ENCODE measurements around the gene MANBA.

DNA sequence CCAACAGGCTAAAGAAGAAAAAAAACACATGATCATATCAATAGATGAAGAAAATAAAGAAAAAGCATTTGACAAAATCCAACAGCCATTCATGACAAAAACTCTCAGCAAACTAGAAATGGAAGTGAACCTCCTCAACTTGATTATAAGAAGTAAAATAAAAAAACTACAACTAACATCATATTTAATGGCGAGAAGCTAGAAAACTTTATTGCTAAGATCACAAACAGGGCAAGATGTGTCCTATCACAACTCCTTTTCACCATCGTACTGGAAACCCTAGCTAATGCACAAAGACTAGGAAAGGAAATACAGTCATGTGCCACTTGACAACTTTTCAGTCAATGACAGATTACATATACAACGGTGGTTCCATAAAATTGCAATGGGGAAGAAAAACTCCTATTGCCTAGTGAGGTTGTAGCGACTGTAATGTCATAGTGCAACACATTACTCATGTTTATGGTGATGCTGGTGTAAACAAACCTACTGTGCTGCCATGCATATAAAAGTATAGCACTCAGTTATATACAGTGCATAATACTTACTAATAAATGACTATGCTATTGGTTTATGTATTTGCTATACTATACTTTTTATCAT, 12.1 kb upstream of the MANBA start:
- TF ChIP-seq, protein P1, sequence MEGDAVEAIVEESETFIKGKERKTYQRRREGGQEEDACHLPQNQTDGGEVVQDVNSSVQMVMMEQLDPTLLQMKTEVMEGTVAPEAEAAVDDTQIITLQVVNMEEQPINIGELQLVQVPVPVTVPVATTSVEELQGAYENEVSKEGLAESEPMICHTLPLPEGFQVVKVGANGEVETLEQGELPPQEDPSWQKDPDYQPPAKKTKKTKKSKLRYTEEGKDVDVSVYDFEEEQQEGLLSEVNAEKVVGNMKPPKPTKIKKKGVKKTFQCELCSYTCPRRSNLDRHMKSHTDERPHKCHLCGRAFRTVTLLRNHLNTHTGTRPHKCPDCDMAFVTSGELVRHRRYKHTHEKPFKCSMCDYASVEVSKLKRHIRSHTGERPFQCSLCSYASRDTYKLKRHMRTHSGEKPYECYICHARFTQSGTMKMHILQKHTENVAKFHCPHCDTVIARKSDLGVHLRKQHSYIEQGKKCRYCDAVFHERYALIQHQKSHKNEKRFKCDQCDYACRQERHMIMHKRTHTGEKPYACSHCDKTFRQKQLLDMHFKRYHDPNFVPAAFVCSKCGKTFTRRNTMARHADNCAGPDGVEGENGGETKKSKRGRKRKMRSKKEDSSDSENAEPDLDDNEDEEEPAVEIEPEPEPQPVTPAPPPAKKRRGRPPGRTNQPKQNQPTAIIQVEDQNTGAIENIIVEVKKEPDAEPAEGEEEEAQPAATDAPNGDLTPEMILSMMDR (conservative IDR thresholded peaks at IDR 0.05; ENCODE audit: low read depth, low read length): no peak
- TF ChIP-seq EZH2 (IDR thresholded peaks at IDR 0.05; ENCODE audit: borderline replicate concordance, low read depth, low read length, poor library complexity, severe bottlenecking): no peak
